GM18868 (cell line): ENCODE measurements around the gene PUSL1.

ENCODE experiments used
- ATAC-seq: cut with Tn5 transposase; IDR thresholded peaks from one replicate; pipeline ENCODE4 v1.9.1; 2021; ENCODE audit warnings: mild to moderate bottlenecking, moderate library complexity; ENCODE audit not compliant: unreplicated experiment

The PUSL1 gene

DNA sequence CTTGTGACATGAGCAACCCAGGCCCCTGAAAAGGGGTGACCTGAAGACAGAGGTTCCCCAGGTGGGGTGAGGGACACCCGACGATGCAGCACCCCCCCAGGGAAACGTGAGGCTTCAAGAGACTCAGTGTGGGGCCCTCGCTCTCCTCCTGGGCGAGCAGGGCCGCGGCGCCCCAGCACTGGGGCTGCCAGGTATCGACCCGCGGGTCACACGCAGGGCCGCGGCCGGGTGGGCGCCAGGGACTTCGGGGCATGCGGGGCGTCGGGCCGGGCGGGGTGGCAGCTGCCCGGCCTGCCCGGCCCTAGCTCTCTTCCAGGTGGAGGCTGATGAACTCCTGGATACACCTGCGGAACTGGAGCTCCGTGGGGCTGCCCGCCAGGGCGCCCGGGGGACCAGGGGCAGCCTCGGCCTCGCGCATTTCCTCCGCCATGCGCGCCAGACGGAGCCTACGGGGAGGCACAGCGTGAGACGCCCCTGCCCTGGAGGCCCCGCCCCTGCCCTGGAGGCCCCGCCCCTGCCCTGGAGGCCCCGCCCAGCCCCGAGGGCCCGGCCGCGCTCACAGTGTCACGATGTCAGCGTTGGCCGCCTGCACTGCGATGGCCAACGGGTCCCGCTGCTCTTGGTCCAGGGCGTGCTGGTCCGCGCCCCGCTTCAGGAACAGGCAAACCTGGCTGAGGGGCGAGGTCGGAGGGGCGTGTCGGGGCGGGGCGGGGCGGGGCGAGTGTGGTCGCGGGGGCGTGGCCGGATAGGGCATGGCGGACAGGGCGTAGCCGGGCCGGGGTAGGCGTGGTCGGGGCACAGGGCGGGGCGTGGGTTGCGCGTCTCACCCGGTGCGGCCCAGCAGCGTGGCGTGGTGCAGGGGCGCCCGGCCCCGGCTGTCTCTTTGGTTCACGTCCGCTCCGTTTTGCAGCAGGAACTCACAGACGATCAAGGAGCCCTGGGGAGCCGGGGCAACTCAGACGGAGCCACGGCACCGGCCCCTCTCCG lies 14.8 kb upstream of the PUSL1 start:
- ATAC-seq = no peak

- ATAC-seq = no peak
These were observed 14.0 kb upstream of the PUSL1 start for GRCh38 chr1:1294250-1294890.

GRCh38 chr1:1295154-1295923 lies 13.1 kb upstream of the PUSL1 start:
- no peak for ATAC-seq

- no peak for ATAC-seq
These were observed 12.0 kb upstream of the PUSL1 start for GRCh38 chr1:1296070-1297061.

GRCh38 chr1:1297802-1298424 lies 10.5 kb upstream of the PUSL1 start:
- ATAC-seq = no peak

- ATAC-seq = no peak
These were observed 9.3 kb upstream of the PUSL1 start for GRCh38 chr1:1298861-1299685.

DNA sequence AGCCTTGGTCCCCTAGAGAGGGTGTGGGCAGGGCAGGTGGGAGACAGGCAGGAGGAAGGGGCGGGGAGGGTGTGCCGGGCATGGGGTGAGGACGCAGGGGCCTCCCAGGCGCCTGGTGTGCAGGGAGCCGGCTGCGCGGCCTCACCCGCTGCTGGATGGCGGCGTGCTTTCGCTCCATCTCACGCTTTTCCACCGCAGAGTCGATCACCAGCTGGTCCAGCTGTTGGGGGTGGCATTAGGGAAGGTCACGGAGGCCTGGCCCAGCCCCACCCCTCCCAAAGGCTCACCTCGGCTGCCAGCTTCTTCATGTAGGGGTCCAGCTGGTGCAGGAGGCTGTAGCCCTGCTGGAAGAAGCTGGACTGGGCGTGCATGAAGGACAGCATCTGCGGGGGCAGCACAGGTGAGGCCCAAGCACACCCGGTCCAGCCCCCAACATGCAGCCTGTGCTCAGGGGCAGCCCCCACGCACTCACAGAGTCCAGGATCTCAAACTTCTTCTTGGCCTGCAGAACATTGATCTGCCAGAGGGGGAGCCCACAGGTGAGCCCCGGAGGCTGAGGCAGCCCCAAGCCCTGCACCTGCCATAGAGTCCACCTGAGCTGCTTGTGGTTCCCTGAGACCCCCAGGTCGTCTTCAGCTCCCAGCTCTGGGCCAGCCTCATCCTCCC lies 8.6 kb upstream of the PUSL1 start:
- ATAC-seq = no peak

GRCh38 chr1:1300352-1300739 lies 8.1 kb upstream of the PUSL1 start:
- no peak for ATAC-seq

GRCh38 chr1:1302006-1302430 lies 6.4 kb upstream of the PUSL1 start:
- no peak for ATAC-seq

DNA sequence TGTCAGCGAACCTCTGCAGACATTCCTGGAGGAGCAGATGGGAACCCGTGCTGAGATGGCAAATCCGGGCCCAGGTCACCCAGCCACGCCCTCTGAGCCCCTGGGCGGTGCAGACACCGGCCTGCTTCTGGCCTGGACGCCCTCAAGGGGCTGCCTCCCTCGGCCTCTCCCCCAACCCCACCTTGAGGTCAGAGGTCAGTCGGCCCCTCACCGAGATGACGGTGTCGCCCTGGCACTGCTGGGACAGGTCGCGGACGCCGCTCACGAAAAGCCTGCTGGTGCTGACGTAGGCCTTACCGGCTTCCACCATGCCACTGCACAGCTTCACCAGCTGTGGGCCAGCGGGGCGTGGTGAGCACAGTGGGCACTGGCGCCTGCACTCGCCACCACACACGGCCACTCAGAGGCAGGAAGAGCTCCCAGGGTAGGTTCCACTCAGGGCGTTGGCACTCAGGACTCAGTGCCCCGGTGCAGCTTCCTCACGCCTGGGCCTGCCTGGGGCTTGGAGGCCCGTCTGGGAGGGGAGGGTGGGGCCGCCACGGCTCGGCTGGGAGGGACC lies 5.4 kb upstream of the PUSL1 start:
- no peak for ATAC-seq

- no peak for ATAC-seq
These were observed 4.7 kb upstream of the PUSL1 start for GRCh38 chr1:1303736-1304135.

DNA sequence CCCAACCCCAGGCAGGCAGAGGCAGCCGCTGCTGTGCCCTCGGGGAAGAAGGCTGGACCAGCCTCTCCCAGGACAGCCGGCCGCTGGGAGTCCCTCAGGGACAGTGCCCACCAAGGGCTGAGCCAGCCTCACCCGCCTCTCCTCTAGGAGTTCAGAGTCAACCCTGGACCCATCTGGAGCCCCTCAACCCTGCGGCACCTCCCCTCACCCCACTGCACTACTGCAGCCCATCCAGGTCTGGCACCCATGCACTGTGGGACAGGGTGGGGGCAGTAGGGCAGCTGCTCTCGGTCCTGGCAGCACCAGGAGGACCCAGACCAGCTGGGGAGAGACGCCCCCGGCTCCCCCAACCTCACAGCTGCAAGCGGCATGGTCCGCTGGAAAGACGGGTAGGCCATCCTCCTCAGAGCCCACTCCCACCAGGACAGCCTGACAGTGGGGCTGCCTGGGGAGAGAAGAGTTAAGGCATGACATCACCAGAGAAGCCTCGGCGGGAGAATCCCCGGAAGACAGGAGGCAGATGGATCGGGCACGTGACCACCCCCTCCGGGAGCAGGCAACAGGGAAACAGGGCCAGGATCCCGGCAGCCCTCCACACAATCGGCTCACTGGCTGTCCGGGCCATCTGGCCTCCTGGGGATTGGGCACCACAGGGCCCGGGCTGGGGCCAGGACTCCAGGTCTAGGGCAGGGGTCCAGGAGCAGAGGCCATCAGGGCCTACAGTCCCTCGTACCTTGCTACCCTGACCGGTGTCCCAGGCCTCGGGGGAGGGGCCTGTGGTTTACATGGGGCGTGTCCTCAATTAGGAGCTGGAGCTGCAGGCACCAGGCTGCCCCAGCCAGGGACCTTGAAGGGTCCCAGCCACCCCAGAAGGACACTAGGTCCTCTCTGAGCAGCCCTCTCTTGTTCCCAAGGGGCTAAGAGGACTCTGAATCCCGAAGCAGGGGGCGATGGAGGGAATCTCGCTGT lies 3.8 kb upstream of the PUSL1 start:
- ATAC-seq = no peak

- ATAC-seq = no peak
These were observed 2.9 kb upstream of the PUSL1 start for GRCh38 chr1:1305300-1306069.

DNA sequence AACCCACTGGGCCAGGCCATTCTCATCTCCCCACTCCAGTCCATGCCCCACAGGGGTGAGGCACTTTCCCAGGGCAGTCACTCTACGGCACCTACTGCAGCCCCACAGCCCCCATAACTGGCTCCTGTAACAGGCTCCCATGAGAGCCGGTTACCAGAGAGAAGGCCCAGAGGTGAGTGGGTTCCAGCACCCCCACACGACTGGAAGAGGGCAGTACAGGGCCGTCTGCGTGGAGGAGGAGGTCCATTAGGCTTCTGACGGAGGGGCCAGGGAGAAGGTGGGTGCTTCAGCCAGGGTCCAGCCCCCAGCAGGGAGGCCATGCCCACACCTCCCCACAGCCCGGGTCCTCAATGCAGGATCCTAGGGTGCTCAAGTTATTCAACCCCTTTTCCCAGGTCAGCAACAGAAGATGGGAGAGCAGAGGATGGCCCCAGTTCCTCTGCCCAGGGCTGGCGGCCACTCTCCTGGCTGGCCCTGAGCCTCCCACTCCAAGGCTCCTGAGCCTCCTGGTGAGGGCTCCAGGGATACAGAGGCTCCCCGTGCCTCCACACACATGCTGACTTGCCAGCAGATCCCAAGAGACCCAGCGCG lies 2.2 kb upstream of the PUSL1 start:
- no peak for ATAC-seq

DNA sequence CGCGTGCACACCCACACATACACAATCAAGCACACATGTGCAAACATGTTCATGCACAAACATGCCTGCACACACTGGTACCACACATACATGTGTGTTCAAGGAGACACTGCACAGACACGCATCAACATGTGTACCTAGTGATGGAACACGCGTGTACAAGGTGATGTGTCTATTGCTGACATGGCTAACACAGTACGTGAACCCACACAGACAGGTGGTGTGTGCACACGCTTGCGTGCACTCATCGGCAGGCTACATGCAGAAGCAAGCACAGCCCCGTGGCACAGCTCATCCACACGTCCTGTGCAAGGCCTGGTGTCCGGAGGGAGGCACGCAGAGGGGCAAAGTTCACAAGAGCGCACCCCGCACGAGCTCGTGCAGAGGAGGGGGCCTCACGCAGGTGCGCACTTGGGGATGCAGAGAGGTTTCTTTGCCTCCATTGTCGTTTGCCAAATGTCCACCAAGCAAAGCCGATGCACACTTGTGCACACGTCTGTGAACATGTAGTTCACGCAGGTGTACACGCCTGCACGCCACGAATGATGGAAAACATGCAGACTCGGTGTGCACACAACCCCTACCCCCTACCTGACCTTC lies 1.6 kb upstream of the PUSL1 start:
- no peak for ATAC-seq
